IMR-90 (cell line): ENCODE measurements around the gene DUS4L.

Experiments used
- BHLHE40 ChIP-seq: fragments of 150-350 bp; IDR thresholded peaks from 2 replicates; pipeline ENCODE4 v1.6.1; 2016; ENCODE audit warnings: mild to moderate bottlenecking, low read depth, low read length
- CEBPB ChIP-seq: IDR thresholded peaks from 2 replicates; pipeline ENCODE4 v1.6.1; 2012; ENCODE audit warnings: low read depth, low read length, improper control_type of control experiment
- CTCF ChIP-seq: conservative IDR thresholded peaks from 2 replicates; pipeline ENCODE4 v1.5.1; 2012; ENCODE audit warnings: mild to moderate bottlenecking, low read depth, low read length, improper control_type of control experiment
- FOS ChIP-seq: fragments of 150-350 bp; IDR thresholded peaks from 2 replicates; pipeline ENCODE4 v1.6.1; 2016; ENCODE audit warnings: low read depth, low read length
- MAFK ChIP-seq: IDR thresholded peaks from 2 replicates; pipeline ENCODE4 v1.6.1; 2012; ENCODE audit warnings: low read depth, low read length, improper control_type of control experiment
- MAZ ChIP-seq: IDR thresholded peaks from 2 replicates; pipeline ENCODE4 v1.6.1; 2012; ENCODE audit warnings: low read depth, mild to moderate bottlenecking, low read length, improper control_type of control experiment, moderate library complexity, borderline replicate concordance
- MXI1 ChIP-seq: IDR thresholded peaks from 2 replicates; pipeline ENCODE4 v1.6.1; 2012; ENCODE audit warnings: low read depth, mild to moderate bottlenecking, low read length, moderate library complexity, borderline replicate concordance
- POLR2A ChIP-seq: IDR thresholded peaks from 2 replicates; pipeline ENCODE4 v1.6.1; 2012; ENCODE audit warnings: mild to moderate bottlenecking, low read depth, low read length
- RAD21 ChIP-seq: IDR thresholded peaks from 2 replicates; pipeline ENCODE4 v1.6.1; 2012; ENCODE audit warnings: low read length, improper control_type of control experiment
- RCOR1 ChIP-seq: IDR thresholded peaks from 2 replicates; pipeline ENCODE4 v1.6.1; 2012; ENCODE audit warnings: mild to moderate bottlenecking, low read length, improper control_type of control experiment; ENCODE audit not compliant: insufficient replicate concordance
- RFX5 ChIP-seq: IDR thresholded peaks from 2 replicates; pipeline ENCODE4 v1.8.0; 2012; ENCODE audit warnings: low read depth, mild to moderate bottlenecking, low read length, moderate library complexity
- SMC3 ChIP-seq: fragments of 150-350 bp; IDR thresholded peaks from 2 replicates; pipeline ENCODE4 v1.6.1; 2016; ENCODE audit warnings: low read depth, mild to moderate bottlenecking, antibody characterized with exemption, low read length, moderate library complexity
- USF2 ChIP-seq: fragments of 150-350 bp; IDR thresholded peaks from 2 replicates; pipeline ENCODE4 v1.6.1; 2017; ENCODE audit warnings: mild to moderate bottlenecking, antibody characterized with exemption, low read length, low read depth

- TF ChIP-seq CTCF: no peak
- no peak for TF ChIP-seq USF2
- TF ChIP-seq MAFK: no peak
- TF ChIP-seq POLR2A: no peak
- no peak for TF ChIP-seq RAD21
- no peak for TF ChIP-seq RCOR1
- no peak for TF ChIP-seq RFX5
- TF ChIP-seq BHLHE40: no peak
- no peak for TF ChIP-seq SMC3
- TF ChIP-seq CEBPB: no peak
- no peak for TF ChIP-seq MAZ
- TF ChIP-seq FOS: no peak
- no peak for TF ChIP-seq MXI1
These were observed 33.0 kb upstream of the DUS4L start for GRCh38 chr7:107530751-107531150.
